ENCODE data around the gene HECTD4. TPM values are rescaled to one million over a fixed set of nuclear protein-coding genes. Genes with fewer than 3 reads are reported as not detected.
A peak's percentile ranks its signal among the peaks of the same experiment; 100 is the strongest.

HECTD4 gene
- total RNA-seq, 1 donor from 2014 or later: 47.9 TPM

DNA sequence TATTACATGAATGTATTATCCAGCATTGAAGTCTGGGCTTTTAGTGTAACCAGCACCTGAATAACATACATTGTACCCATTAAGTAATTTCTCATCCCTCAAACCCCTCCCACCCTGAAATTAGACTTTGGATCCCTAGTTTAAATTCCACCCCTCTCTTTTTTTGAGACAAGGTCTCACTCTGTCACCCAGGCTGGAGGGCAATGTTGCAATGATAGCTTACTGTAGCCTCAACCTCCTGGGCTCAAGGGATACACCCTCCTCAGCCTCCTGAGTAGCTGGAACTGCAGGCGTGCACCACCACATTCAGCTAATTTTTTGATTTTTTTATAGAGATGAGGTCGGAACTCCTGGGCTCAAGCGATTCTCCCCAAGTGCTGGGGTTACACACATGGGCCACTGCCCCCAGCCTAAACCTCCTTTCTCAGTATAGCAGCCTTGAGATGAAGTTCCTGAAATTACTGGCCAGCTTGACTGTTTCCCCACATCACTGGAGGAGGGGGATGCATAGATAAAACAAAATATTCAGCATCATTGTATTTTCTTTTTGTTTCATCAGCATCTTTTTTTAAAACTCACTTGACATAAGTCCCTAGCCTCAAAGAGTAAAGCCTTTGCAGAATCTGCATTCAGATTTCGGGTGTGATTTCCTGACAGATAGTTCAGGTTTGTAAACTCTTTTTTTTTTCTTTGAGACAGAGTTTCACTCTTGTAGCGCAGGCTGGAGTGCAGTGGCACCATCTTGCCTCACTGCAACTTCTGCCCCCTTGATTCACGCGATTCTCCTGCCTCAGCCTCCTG is 43.6 kb upstream of the HECTD4 start:
- H3K27ac Mint-ChIP-seq (ENCODE audit: unreplicated experiment): no peak overlapping the region

DNA sequence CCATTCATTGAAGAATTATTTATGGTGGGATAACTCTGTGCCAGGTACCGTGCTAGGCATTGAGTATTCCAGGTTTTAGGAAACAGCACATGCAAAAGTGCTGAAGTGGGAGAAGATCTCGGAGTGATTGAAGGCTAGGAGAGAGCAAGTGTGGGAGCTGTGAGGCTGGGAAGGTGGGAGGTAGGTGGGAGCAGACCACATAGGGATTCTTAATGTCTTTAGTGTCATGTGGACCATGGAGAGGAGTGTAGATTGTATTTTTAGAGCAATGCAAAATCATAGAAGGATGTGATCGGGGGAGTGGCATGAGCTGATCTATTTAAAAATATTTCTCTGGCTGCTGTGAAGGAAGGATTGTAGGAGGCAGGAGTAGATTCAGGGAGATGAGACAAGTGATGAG is 41.9 kb upstream of the HECTD4 start:
- no peak overlapping the region for H3K4me3 Mint-ChIP-seq (ENCODE audit: unreplicated experiment)
- H3K27me3 Mint-ChIP-seq (ENCODE audit: unreplicated experiment): peaks cover 10% of the 10 kb centered on the region
- peaks cover 22% of the 10 kb centered on the region for H3K4me1 Mint-ChIP-seq (ENCODE audit: unreplicated experiment)
- H3K36me3 Mint-ChIP-seq (ENCODE audit: low read depth, unreplicated experiment): peaks cover 7% of the 10 kb centered on the region
- H3K9me3 Mint-ChIP-seq (ENCODE audit: unreplicated experiment): no peaks in the 10 kb centered on the region
- no peak for DNase-seq (ENCODE audit: low spot score)
- H3K27ac Mint-ChIP-seq (ENCODE audit: unreplicated experiment): no peak overlapping the region
- TF ChIP-seq, protein P1, sequence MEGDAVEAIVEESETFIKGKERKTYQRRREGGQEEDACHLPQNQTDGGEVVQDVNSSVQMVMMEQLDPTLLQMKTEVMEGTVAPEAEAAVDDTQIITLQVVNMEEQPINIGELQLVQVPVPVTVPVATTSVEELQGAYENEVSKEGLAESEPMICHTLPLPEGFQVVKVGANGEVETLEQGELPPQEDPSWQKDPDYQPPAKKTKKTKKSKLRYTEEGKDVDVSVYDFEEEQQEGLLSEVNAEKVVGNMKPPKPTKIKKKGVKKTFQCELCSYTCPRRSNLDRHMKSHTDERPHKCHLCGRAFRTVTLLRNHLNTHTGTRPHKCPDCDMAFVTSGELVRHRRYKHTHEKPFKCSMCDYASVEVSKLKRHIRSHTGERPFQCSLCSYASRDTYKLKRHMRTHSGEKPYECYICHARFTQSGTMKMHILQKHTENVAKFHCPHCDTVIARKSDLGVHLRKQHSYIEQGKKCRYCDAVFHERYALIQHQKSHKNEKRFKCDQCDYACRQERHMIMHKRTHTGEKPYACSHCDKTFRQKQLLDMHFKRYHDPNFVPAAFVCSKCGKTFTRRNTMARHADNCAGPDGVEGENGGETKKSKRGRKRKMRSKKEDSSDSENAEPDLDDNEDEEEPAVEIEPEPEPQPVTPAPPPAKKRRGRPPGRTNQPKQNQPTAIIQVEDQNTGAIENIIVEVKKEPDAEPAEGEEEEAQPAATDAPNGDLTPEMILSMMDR (IDR thresholded peaks at IDR 0.05; ENCODE audit: unreplicated experiment): no peak

More for the DNA sequence above, 43.6 kb upstream of the HECTD4 start:
- Mint-ChIP-seq H3K27me3 (ENCODE audit: unreplicated experiment) (peaks cover 6% of the 10 kb centered on the region), H3K4me1 (ENCODE audit: unreplicated experiment) (peaks cover 15% of the 10 kb centered on the region), H3K9me3 (ENCODE audit: unreplicated experiment) (no peaks in the 10 kb centered on the region), H3K36me3 (ENCODE audit: low read depth, unreplicated experiment) (peaks cover 4% of the 10 kb centered on the region), H3K4me3 (ENCODE audit: unreplicated experiment) (no peak overlapping the region)
- TF ChIP-seq, protein P1 (IDR thresholded peaks at IDR 0.05; ENCODE audit: unreplicated experiment): no peak
- no peak for DNase-seq (ENCODE audit: low spot score)

DNA sequence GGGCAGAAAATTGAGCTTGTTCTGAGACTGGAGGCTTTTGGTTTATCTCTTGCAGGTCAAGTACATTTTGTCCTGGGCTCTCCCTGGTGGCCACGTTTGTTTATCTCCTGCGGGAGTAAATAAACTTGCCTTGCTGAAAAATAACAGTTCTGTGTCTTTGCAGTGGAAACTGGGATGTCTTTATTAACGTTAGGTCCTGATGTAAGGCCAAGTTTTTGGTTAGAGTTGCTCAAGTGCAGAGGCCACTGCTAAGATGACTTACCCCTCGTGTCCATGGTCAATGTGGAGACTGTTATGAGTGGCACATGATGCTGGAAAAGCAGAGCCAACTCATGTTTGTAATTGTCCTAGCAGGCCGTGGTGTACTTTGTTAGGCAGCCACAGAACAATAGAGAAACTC is 40.3 kb upstream of the HECTD4 start:
- peak overlapping the region; percentile 18 for H3K27ac Mint-ChIP-seq (ENCODE audit: unreplicated experiment)
- DNase-seq (ENCODE audit: low spot score): no peak
- H3K4me1 Mint-ChIP-seq (ENCODE audit: unreplicated experiment): peaks cover 24% of the 10 kb centered on the region
- H3K27me3 Mint-ChIP-seq (ENCODE audit: unreplicated experiment): peaks cover 14% of the 10 kb centered on the region
- TF ChIP-seq, protein P1 (IDR thresholded peaks at IDR 0.05; ENCODE audit: unreplicated experiment): no peak
- no peaks in the 10 kb centered on the region for H3K9me3 Mint-ChIP-seq (ENCODE audit: unreplicated experiment)
- H3K36me3 Mint-ChIP-seq (ENCODE audit: low read depth, unreplicated experiment): peaks cover 7% of the 10 kb centered on the region
- no peak overlapping the region for H3K4me3 Mint-ChIP-seq (ENCODE audit: unreplicated experiment)

DNA sequence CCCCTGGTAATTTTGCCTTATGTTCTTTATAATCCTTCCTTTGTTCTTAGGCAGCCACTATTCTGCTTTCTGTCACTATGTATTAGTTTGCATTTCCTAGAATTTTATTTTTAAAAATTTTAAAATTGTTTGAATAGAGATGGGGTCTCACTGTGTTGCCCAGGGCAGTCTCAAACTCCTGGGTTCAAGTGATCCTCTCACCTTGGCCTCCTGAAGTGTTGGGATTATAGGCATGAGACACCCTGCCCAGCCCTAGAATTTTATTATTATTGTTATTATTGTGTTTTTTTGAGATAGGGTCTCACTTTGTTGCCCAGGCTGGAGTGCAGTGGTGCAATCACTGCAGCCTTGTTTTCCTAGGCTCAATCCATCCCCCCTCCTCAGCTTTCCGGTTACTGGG is 39.1 kb upstream of the HECTD4 start:
- TF ChIP-seq, protein P1 (IDR thresholded peaks at IDR 0.05; ENCODE audit: unreplicated experiment): no peak
- Mint-ChIP-seq H3K4me3 (ENCODE audit: unreplicated experiment) (no peak overlapping the region), H3K27me3 (ENCODE audit: unreplicated experiment) (peaks cover 17% of the 10 kb centered on the region), H3K36me3 (ENCODE audit: low read depth, unreplicated experiment) (peaks cover 7% of the 10 kb centered on the region), H3K9me3 (ENCODE audit: unreplicated experiment) (no peaks in the 10 kb centered on the region), H3K4me1 (ENCODE audit: unreplicated experiment) (peaks cover 24% of the 10 kb centered on the region), H3K27ac (ENCODE audit: unreplicated experiment) (no peak overlapping the region)
- no peak for DNase-seq (ENCODE audit: low spot score)

DNA sequence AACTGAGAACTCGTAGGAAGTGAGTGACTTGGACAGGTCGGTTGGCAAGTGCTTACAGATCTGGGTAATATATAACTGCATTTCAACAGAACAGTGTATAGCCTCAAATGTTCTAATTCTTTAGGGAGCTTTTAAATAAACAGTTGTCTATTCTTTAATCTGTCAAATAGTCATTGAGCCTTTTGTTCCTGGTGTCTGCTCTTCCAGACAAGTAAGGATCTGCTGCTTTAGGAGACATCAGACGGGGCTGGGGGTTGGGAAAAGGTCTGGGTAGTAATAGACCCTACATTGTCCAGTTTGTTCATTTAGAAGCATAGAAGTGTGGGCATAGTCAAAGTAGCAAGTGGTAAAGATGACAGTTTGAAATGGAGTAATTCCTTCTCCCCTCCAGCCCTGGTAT is 38.5 kb upstream of the HECTD4 start:
- Mint-ChIP-seq H3K27me3 (ENCODE audit: unreplicated experiment) (peaks cover 17% of the 10 kb centered on the region), H3K27ac (ENCODE audit: unreplicated experiment) (peak overlapping the region; percentile 97), H3K4me3 (ENCODE audit: unreplicated experiment) (peak overlapping the region; percentile 52), H3K36me3 (ENCODE audit: low read depth, unreplicated experiment) (peaks cover 7% of the 10 kb centered on the region), H3K4me1 (ENCODE audit: unreplicated experiment) (peaks cover 24% of the 10 kb centered on the region), H3K9me3 (ENCODE audit: unreplicated experiment) (no peaks in the 10 kb centered on the region)
- TF ChIP-seq, protein P1 (IDR thresholded peaks at IDR 0.05; ENCODE audit: unreplicated experiment): no peak
- DNase-seq (ENCODE audit: low spot score): no peak
